Endothelial cell (in vitro differentiated cells): Measurements from ENCODE around the gene KDM2B. TPM values are rescaled to one million over a fixed set of nuclear protein-coding genes. Genes with fewer than 3 reads are reported as not detected.

Experiments
- DNase-seq: peaks from one replicate; pipeline ENCODE4 v3.0.0; 2021; ENCODE audit warnings: low spot score
- H3K27ac Mint-ChIP-seq: one replicate; pipeline ENCODE4 v1.8.0; 2021; ENCODE audit warnings: mixed read lengths, inconsistent platforms; ENCODE audit not compliant: unreplicated experiment
- H3K27me3 Mint-ChIP-seq: one replicate; pipeline ENCODE4 v1.8.0; 2021; ENCODE audit warnings: mild to moderate bottlenecking, moderate library complexity, mixed read lengths, inconsistent platforms; ENCODE audit not compliant: unreplicated experiment
- H3K36me3 Mint-ChIP-seq: one replicate; pipeline ENCODE4 v1.8.0; 2021; ENCODE audit warnings: mild to moderate bottlenecking, low read depth, mixed read lengths, inconsistent platforms; ENCODE audit not compliant: unreplicated experiment
- H3K4me1 Mint-ChIP-seq: one replicate; pipeline ENCODE4 v1.8.0; 2021; ENCODE audit warnings: mild to moderate bottlenecking, mixed read lengths, inconsistent platforms; ENCODE audit not compliant: unreplicated experiment
- H3K4me3 Mint-ChIP-seq: one replicate; pipeline ENCODE4 v1.8.0; 2021; ENCODE audit warnings: mild to moderate bottlenecking, mixed read lengths, inconsistent platforms; ENCODE audit not compliant: unreplicated experiment
- H3K9me3 Mint-ChIP-seq: one replicate; pipeline ENCODE4 v1.8.0; 2021; ENCODE audit warnings: mixed read lengths, inconsistent platforms; ENCODE audit not compliant: unreplicated experiment
- total RNA-seq: library from RNA; stranded (reverse); fragmentation: NEBNext Ultra II Directional; extraction: Animal tissue kit (Norgen Biotek cat#: 25700); gene quantifications from one replicate; pipeline ENCODE4 v1.2.1, GENCODE V29; 2021; ENCODE audit not compliant: unreplicated experiment
- TF ChIP-seq, protein P1 (sequence below): fragments of 200-600 bp; sonication (generic); IDR thresholded peaks from one replicate; pipeline ENCODE4 v1.5.0; 2021; ENCODE audit warnings: antibody characterized with exemption; ENCODE audit not compliant: unreplicated experiment

KDM2B gene
- total RNA-seq, 1 donor from 2014 or later: 36.7 TPM

DNA sequence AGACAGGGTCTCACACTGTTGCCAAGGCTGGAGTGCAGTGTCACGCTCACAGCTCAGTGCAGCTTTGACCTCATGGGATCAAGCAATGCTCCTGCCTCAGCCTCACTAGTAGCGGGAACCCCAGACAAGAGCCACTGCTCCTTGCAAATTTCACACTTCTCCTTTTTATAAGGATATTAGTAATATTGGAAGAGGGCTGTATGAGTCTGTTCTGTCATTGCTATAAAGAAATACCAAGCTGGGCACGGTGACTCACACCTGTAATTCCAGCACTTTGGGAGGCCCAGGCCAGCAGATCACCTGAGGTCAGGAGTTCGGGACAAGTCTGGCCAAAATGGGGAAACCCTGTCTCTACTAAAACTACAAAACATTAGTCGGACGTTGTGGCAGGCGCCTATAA lies 32.6 kb upstream of the KDM2B start:
- Mint-ChIP-seq H3K36me3 (no peaks in the 10 kb centered on the region), H3K27me3 (peaks cover 4% of the 10 kb centered on the region), H3K4me1 (no peaks in the 10 kb centered on the region), H3K4me3 (no peak overlapping the region), H3K27ac (no peak overlapping the region), H3K9me3 (no peaks in the 10 kb centered on the region)
- TF ChIP-seq, protein P1, sequence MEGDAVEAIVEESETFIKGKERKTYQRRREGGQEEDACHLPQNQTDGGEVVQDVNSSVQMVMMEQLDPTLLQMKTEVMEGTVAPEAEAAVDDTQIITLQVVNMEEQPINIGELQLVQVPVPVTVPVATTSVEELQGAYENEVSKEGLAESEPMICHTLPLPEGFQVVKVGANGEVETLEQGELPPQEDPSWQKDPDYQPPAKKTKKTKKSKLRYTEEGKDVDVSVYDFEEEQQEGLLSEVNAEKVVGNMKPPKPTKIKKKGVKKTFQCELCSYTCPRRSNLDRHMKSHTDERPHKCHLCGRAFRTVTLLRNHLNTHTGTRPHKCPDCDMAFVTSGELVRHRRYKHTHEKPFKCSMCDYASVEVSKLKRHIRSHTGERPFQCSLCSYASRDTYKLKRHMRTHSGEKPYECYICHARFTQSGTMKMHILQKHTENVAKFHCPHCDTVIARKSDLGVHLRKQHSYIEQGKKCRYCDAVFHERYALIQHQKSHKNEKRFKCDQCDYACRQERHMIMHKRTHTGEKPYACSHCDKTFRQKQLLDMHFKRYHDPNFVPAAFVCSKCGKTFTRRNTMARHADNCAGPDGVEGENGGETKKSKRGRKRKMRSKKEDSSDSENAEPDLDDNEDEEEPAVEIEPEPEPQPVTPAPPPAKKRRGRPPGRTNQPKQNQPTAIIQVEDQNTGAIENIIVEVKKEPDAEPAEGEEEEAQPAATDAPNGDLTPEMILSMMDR: no peak
- no peak for DNase-seq

- Mint-ChIP-seq H3K4me1 (no peaks in the 10 kb centered on the region), H3K4me3 (no peak overlapping the region), H3K27me3 (peaks cover 4% of the 10 kb centered on the region), H3K9me3 (no peaks in the 10 kb centered on the region), H3K27ac (no peak overlapping the region), H3K36me3 (no peaks in the 10 kb centered on the region)
- no peak for DNase-seq
- TF ChIP-seq, protein P1: no peak
Observed at GRCh38 chr12:121611306-121611705, 30.5 kb upstream of the KDM2B start.

DNA sequence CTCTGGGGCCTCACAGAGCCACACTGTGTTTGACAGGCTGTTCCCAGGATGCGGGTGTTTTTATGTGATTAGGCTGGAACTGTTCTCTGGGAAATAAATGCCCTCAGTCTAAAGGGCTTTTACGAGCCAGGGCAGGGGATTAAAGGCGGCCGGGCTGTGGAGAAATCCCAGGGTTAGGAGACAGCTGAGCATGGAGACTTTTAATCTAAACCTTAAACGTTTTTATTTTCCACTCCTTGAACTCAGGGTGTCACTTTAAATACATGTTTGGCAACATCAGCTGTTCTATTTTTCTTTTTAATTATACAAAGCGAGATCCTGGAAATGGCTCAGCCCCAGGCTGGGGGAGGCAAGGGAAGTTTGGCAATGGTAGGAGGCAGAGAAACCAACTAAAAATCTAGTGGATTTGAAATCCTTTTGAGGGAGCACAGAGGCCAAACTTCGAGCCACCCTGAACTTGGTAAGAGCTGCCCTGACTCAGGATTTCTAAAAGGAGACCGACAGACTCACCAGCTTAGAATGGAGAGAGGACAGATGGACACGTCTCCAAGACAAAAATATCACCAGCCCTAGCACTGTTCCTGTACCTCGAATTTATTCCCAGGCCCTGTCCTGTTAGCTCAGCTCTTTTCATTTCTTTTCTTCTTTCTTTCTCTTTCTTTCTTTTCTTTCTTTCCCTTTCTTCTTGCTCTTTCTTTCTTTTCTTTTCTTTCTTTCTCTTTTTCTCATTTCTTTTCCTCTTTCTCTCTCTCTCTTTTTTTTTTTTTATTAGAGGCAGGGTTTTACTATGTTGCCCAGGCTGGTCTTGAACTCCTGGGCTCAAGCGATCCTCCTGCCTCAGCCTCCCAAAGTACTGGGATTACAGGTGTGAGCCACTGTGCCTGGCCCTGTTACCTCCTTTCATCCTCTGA lies 29.7 kb upstream of the KDM2B start:
- Mint-ChIP-seq H3K27me3 (peaks cover 2% of the 10 kb centered on the region), H3K27ac (peak overlapping the region; percentile 9), H3K9me3 (no peaks in the 10 kb centered on the region), H3K4me1 (no peaks in the 10 kb centered on the region), H3K4me3 (no peak overlapping the region), H3K36me3 (no peaks in the 10 kb centered on the region)
- no peak for DNase-seq
- TF ChIP-seq, protein P1: no peak

GRCh38 chr12:121608301-121608700 lies 27.5 kb upstream of the KDM2B start:
- H3K4me3 Mint-ChIP-seq: no peak overlapping the region
- no peaks in the 10 kb centered on the region for H3K36me3 Mint-ChIP-seq
- DNase-seq: no peak
- peaks cover 4% of the 10 kb centered on the region for H3K27me3 Mint-ChIP-seq
- TF ChIP-seq, protein P1: no peak
- no peaks in the 10 kb centered on the region for H3K4me1 Mint-ChIP-seq
- no peak overlapping the region for H3K27ac Mint-ChIP-seq
- H3K9me3 Mint-ChIP-seq: no peaks in the 10 kb centered on the region

DNA sequence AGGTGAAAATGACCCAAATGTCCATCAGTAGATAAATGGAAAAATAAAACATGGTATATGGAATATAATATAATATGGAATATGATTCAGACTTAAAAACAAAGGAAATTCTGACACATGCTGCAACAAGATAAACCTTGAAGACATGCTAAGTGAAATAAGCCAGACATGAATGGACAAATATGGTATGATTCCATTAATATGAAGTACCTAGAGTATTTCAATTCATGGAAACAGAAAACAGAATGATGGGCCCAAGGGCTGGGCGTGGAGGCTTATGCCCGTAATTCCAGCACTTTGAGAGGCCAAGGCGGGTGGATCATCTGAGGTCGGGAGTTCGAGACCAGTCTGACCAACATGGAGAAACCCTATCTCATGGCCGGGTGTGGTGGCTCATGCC lies 22.8 kb upstream of the KDM2B start:
- Mint-ChIP-seq H3K4me1 (no peaks in the 10 kb centered on the region), H3K27ac (no peak overlapping the region), H3K27me3 (peaks cover 2% of the 10 kb centered on the region), H3K9me3 (no peaks in the 10 kb centered on the region), H3K4me3 (no peak overlapping the region), H3K36me3 (no peaks in the 10 kb centered on the region)
- TF ChIP-seq, protein P1: no peak
- DNase-seq: no peak
